HG02798 (cell line): ENCODE measurements around the gene GPR89B.
"Not testable (repeated sequence)": the region's sequence is repeated elsewhere in the genome, so short reads cannot be mapped to it uniquely, and the experiment has no call there.

Experiments
- ATAC-seq: cut with Tn5 transposase; IDR thresholded peaks from one replicate; pipeline ENCODE4 v1.9.1; 2021; ENCODE audit warnings: mild to moderate bottlenecking; ENCODE audit not compliant: unreplicated experiment, poor library complexity

Gene GPR89B

GRCh38 chr1:148014289-148015200, 86.3 kb downstream of the GPR89B start:
- ATAC-seq, result not testable (repeated sequence)

GRCh38 chr1:148024918-148025317, 96.7 kb downstream of the GPR89B start:
- not testable (repeated sequence) for ATAC-seq

GRCh38 chr1:148027004-148027403, 98.8 kb downstream of the GPR89B start:
- ATAC-seq, result not testable (repeated sequence)

GRCh38 chr1:148032247-148032646, 104.0 kb downstream of the GPR89B start:
- ATAC-seq, result not testable (repeated sequence)

GRCh38 chr1:148032690-148033089, 104.5 kb downstream of the GPR89B start:
- ATAC-seq, result not testable (repeated sequence)

- not testable (repeated sequence) for ATAC-seq
Observed at GRCh38 chr1:148033147-148033546, 104.9 kb downstream of the GPR89B start.

GRCh38 chr1:148037850-148038461, 109.7 kb downstream of the GPR89B start:
- ATAC-seq, result peak; percentile 47

- ATAC-seq, result peak; percentile 69
Observed at GRCh38 chr1:148038462-148039333, 110.5 kb downstream of the GPR89B start.
